ENCODE data around the gene FGF14.

GRCh38 chr13:102220681-102221228, 181.1 kb downstream of the FGF14 start:
- no peak for TF ChIP-seq EZH2phosphoT487 (IDR thresholded peaks at IDR 0.05; ENCODE audit: borderline replicate concordance, low read length)
- TF ChIP-seq, protein P1, sequence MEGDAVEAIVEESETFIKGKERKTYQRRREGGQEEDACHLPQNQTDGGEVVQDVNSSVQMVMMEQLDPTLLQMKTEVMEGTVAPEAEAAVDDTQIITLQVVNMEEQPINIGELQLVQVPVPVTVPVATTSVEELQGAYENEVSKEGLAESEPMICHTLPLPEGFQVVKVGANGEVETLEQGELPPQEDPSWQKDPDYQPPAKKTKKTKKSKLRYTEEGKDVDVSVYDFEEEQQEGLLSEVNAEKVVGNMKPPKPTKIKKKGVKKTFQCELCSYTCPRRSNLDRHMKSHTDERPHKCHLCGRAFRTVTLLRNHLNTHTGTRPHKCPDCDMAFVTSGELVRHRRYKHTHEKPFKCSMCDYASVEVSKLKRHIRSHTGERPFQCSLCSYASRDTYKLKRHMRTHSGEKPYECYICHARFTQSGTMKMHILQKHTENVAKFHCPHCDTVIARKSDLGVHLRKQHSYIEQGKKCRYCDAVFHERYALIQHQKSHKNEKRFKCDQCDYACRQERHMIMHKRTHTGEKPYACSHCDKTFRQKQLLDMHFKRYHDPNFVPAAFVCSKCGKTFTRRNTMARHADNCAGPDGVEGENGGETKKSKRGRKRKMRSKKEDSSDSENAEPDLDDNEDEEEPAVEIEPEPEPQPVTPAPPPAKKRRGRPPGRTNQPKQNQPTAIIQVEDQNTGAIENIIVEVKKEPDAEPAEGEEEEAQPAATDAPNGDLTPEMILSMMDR (conservative IDR thresholded peaks at IDR 0.05; ENCODE audit: low read depth, low read length) = no peak

All from PC-3 (cell line).